Psoas muscle (tissue), 8 donors: Measurements from ENCODE around the gene MANEAL. TPM values are rescaled to one million over a fixed set of nuclear protein-coding genes. Genes with fewer than 3 reads are reported as not detected.

Experiments
- ATAC-seq, 4 donors: fragments of 200-7000 bp; cut with Tn5 transposase; one replicate each; pipeline ENCODE4 v1.9.1; 2020; ENCODE audit warnings: moderate library complexity in 3 of 4, mild to moderate bottlenecking in 2 of 4
- DNase-seq, 2 donors: peaks; one replicate each; pipeline ENCODE4 v3.0.0-alpha.2; 2020
- H3K27ac ChIP-seq: fragments of 200-600 bp; one replicate; pipeline ENCODE4 v1.8.0; 2022
- H3K27me3 ChIP-seq, 3 donors: fragments of 200-600 bp in 1 of 3; one replicate each; pipeline versions ENCODE4 v1.6.1 to v1.8.0; 2013 to 2022; ENCODE audit warnings: low read length in 2 of 3, mild to moderate bottlenecking in 2 of 3, moderate library complexity in 1 of 3; ENCODE audit not compliant: insufficient read depth in 3 of 3
- H3K36me3 ChIP-seq, 2 donors: fragments of 200-600 bp in 1 of 2; one replicate each; pipeline versions ENCODE4 v1.6.1 to v1.8.0; 2013 to 2022; ENCODE audit warnings: low read depth in 1 of 2, mild to moderate bottlenecking in 1 of 2, moderate library complexity in 1 of 2; ENCODE audit not compliant: insufficient read depth in 1 of 2
- H3K4me1 ChIP-seq: fragments of 200-600 bp; one replicate; pipeline ENCODE4 v1.8.0; 2022
- H3K4me3 ChIP-seq: fragments of 200-600 bp; one replicate; pipeline ENCODE4 v1.8.0; 2022; ENCODE audit warnings: mild to moderate bottlenecking
- H3K9me3 ChIP-seq: fragments of 200-600 bp; one replicate; pipeline ENCODE4 v1.8.0; 2022
- WGBS, 3 donors: extraction: QIAGEN DNeasy Blood & Tissue Kit; methylation state at CpG; one replicate each; pipeline versions ENCODE4 v1.1.6 to v1.1.7; 2013; 5-methylcytosine and 5-hydroxymethylcytosine counted together
- intact Hi-C, 2 donors: fragments of 100-400 bp; cut with DNase I; formaldehyde crosslinking; loops; one replicate each; pipeline versions ENCODE4 v1.11.0 to v1.14.2; 2022
- polyA plus RNA-seq, 3 donors: library from polyadenylated mRNA; stranded (reverse); fragments of 200-250 nt; gene quantifications; one replicate each; pipeline ENCODE4 v1.2.3, GENCODE V29; 2013
- total RNA-seq, 4 donors: library from RNA; stranded (reverse); fragmentation: NEBNext Ultra II Directional in 2 of 4; extraction: Animal tissue kit (Norgen Biotek cat#: 25700) in 2 of 4; gene quantifications; one replicate each; pipeline versions ENCODE4 v1.2.1 to v1.2.4, GENCODE V29; 2021 to 2023
- TF ChIP-seq, protein P1 (sequence below): fragments of 200-600 bp; IDR thresholded peaks from one replicate; pipeline ENCODE4 v1.8.0; 2022; ENCODE audit warnings: antibody characterized with exemption
- donor health status: healthy with polysubstance abuse.
- donor health status: DM: no; HTN: no; CAD: no; lungs with moderate emphysema.
- donor health status: Bipolar disorder and iron deficiency.
- donor health status: healthy.
- donor health status: DM: yes; HTN: yes; CAD: no.
- donor health status: DM: no; HTN: no; CAD: no.
- donor health status: DM: no; HTN: no; CAD: no.
- donor health status: DM: yes; HTN: yes; CAD: no.

Gene MANEAL
- total and polyA plus RNA-seq, 7 donors: 2.1 to 4.3 (median 3.4) TPM

- peaks cover 0 to 5% of the 10 kb centered on the region in 2 donors for H3K36me3 ChIP-seq
- TF ChIP-seq, protein P1, sequence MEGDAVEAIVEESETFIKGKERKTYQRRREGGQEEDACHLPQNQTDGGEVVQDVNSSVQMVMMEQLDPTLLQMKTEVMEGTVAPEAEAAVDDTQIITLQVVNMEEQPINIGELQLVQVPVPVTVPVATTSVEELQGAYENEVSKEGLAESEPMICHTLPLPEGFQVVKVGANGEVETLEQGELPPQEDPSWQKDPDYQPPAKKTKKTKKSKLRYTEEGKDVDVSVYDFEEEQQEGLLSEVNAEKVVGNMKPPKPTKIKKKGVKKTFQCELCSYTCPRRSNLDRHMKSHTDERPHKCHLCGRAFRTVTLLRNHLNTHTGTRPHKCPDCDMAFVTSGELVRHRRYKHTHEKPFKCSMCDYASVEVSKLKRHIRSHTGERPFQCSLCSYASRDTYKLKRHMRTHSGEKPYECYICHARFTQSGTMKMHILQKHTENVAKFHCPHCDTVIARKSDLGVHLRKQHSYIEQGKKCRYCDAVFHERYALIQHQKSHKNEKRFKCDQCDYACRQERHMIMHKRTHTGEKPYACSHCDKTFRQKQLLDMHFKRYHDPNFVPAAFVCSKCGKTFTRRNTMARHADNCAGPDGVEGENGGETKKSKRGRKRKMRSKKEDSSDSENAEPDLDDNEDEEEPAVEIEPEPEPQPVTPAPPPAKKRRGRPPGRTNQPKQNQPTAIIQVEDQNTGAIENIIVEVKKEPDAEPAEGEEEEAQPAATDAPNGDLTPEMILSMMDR: no peak
- intact Hi-C loops: no loop called here
- ATAC-seq (no peak), DNase-seq (no peak)
- 63 to 76% (median 67%) methylated on average over 4 of the region's 4 CpGs for WGBS, 3 donors
- H3K4me3 ChIP-seq: no peak overlapping the region
- no peaks in the 10 kb centered on the region for H3K27me3 ChIP-seq
- H3K9me3 ChIP-seq: no peaks in the 10 kb centered on the region
- peaks cover 18% of the 10 kb centered on the region for H3K4me1 ChIP-seq
- no peak overlapping the region for H3K27ac ChIP-seq
Observed at GRCh38 chr1:37846647-37847339, 53.1 kb downstream of the MANEAL start.

DNA sequence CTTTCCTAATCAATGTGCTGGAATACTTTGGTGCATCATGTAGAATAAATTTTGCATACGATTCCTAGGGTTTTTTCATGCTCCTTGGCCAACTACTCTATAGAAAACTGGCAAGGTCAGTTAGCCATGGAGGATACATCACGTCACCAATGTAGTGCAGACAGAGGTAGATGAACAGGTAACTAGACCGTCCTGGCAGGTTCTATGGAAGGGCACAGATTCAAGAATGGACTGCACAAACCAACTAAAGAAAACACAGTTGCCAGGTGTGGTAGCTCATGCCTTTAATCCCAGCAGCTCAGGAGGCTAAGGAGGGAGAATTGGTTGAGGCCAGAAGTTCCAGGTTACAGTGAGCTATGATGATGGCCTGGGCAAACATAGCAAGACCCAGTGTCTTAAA lies 55.8 kb downstream of the MANEAL start:
- H3K4me3 ChIP-seq: no peak overlapping the region
- intact Hi-C loops: no loop called here
- no peak overlapping the region for H3K27ac ChIP-seq
- DNase-seq: no peak
- H3K27me3 ChIP-seq: no peaks in the 10 kb centered on the region
- H3K4me1 ChIP-seq: peaks cover 18% of the 10 kb centered on the region
- TF ChIP-seq, protein P1: no peak
- H3K36me3 ChIP-seq: peaks cover 0 to 16% of the 10 kb centered on the region in 2 donors
- no peaks in the 10 kb centered on the region for H3K9me3 ChIP-seq
- ATAC-seq: no peak
- 94 to 97% (median 95%) methylated on average over 3 of the region's 3 CpGs for WGBS, 3 donors

DNA sequence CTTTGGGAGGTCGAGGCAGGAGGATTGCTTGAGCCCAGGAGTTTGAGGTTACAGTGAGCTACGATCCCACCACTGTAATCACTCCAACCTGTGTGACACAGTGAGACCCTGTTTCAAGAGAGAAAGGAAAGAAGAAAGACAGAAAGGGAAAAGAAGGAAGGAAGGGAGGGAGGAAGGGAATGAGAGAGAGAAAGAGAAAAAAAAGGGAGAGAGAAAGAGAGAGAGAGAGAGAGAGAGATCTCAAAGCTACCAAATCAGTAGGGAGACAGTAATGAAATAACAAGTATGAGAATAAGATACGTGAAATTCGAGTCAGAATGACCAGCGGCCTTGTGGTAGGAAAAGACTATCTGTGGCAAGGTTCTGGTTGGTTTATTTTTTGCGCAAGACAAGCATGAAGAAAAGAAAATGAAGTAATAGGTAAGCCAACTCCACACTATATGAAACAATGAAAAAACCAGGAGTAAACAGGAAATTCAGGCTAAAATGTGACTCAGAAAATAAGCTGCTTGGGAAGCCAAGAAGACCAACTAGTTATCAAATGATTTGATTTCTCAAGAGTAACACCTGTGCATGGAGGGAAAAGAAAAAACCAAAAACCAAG lies 56.8 kb downstream of the MANEAL start:
- H3K4me3 ChIP-seq: no peak overlapping the region
- no peak for DNase-seq
- H3K36me3 ChIP-seq: peaks cover 0 to 25% of the 10 kb centered on the region in 2 donors
- intact Hi-C loops: loop anchor here in 1 of 2 donors (10.0 kb wide), 1 partner anchor 156 kb away; the partner anchor contains the start of gene CDCA8
- H3K27me3 ChIP-seq: no peaks in the 10 kb centered on the region
- no peaks in the 10 kb centered on the region for H3K9me3 ChIP-seq
- TF ChIP-seq, protein P1: no peak
- ATAC-seq: no peak
- peaks cover 20% of the 10 kb centered on the region for H3K4me1 ChIP-seq
- 73 to 87% (median 76%) methylated on average over 6 of the region's 6 CpGs for WGBS, 3 donors
- peak overlapping the region; percentile 54 for H3K27ac ChIP-seq

Other genes with a start within 250 kb of the MANEAL start
- 10 to 100 TPM in 1 of 4 donors, 1 to 10 TPM in 3; 8.1 to 11.9 (median 9.3) TPM for gene SNIP1, start 239.6 kb upstream of the MANEAL start, total RNA-seq
- 1 to 10 TPM; 4.1 to 8.0 (median 7.4) TPM for gene SNIP1, start 239.6 kb upstream of the MANEAL start, polyA plus RNA-seq
- gene DNALI1, start 236.9 kb upstream of the MANEAL start, total RNA-seq: 1 to 10 TPM; 1.2 to 2.0 (median 1.3) TPM
- gene DNALI1, start 236.9 kb upstream of the MANEAL start, polyA plus RNA-seq: 1 to 10 TPM in 2 of 3 donors, under 1 TPM in 1; 0.82 to 2.1 (median 1.1) TPM
- gene GNL2, start 197.9 kb upstream of the MANEAL start, total RNA-seq: 10 to 100 TPM; 29.6 to 52.3 (median 49.5) TPM
- 100 to 1,000 TPM in 1 of 3 donors, 10 to 100 TPM in 2; 48.2 to 104 (median 58.9) TPM for gene GNL2, start 197.9 kb upstream of the MANEAL start, polyA plus RNA-seq
- gene RSPO1, start 159.0 kb upstream of the MANEAL start, total RNA-seq: not detected
- gene RSPO1, start 159.0 kb upstream of the MANEAL start, polyA plus RNA-seq: under 1 TPM in 1 of 3 donors, not detected in 2; 0.01 TPM
- gene CDCA8, start 101.3 kb upstream of the MANEAL start, total RNA-seq: under 1 TPM; 0.10 to 0.67 (median 0.14) TPM
- gene CDCA8, start 101.3 kb upstream of the MANEAL start, polyA plus RNA-seq: under 1 TPM; 0.23 to 0.78 (median 0.66) TPM
- gene EPHA10, start 28.7 kb upstream of the MANEAL start, total RNA-seq: not detected
- gene EPHA10, start 28.7 kb upstream of the MANEAL start, polyA plus RNA-seq: under 1 TPM in 1 of 3 donors, not detected in 2; 0.05 TPM
- 10 to 100 TPM; 26.6 to 32.1 (median 28.1) TPM for gene C1orf122, start 13.9 kb downstream of the MANEAL start, total RNA-seq
- gene C1orf122, start 13.9 kb downstream of the MANEAL start, polyA plus RNA-seq: 100 to 1,000 TPM in 1 of 3 donors, 10 to 100 TPM in 2; 52.2 to 109 (median 73.6) TPM
- gene YRDC, start 14.4 kb downstream of the MANEAL start, total RNA-seq: 10 to 100 TPM in 2 of 4 donors, 1 to 10 TPM in 2; 3.4 to 12.5 (median 10.2) TPM
- 10 to 100 TPM; 11.3 to 36.0 (median 13.4) TPM for gene YRDC, start 14.4 kb downstream of the MANEAL start, polyA plus RNA-seq
- gene MTF1, start 65.7 kb downstream of the MANEAL start, total RNA-seq: 10 to 100 TPM; 13.3 to 18.8 (median 14.0) TPM
- gene MTF1, start 65.7 kb downstream of the MANEAL start, polyA plus RNA-seq: 10 to 100 TPM in 1 of 3 donors, 1 to 10 TPM in 2; 3.1 to 20.2 (median 6.0) TPM
- gene INPP5B, start 153.2 kb downstream of the MANEAL start, total RNA-seq: 10 to 100 TPM in 2 of 4 donors, 1 to 10 TPM in 2; 6.7 to 12.8 (median 9.3) TPM
- 1 to 10 TPM; 3.8 to 6.6 (median 4.5) TPM for gene INPP5B, start 153.2 kb downstream of the MANEAL start, polyA plus RNA-seq
- gene SF3A3, start 196.2 kb downstream of the MANEAL start, total RNA-seq: 10 to 100 TPM; 20.0 to 45.4 (median 35.0) TPM
- gene SF3A3, start 196.2 kb downstream of the MANEAL start, polyA plus RNA-seq: 10 to 100 TPM; 13.0 to 35.0 (median 30.0) TPM
- gene FHL3, start 211.7 kb downstream of the MANEAL start, total RNA-seq: 1,000 to 10,000 TPM in 1 of 4 donors, 100 to 1,000 TPM in 3; 236 to 1,187 (median 448) TPM
- gene FHL3, start 211.7 kb downstream of the MANEAL start, polyA plus RNA-seq: 100 to 1,000 TPM in 2 of 3 donors, 10 to 100 TPM in 1; 41.6 to 905 (median 582) TPM
- gene UTP11, start 218.9 kb downstream of the MANEAL start, total RNA-seq: 100 to 1,000 TPM in 3 of 4 donors, 10 to 100 TPM in 1; 65.2 to 210 (median 131) TPM
- 100 to 1,000 TPM in 2 of 3 donors, 10 to 100 TPM in 1; 91.7 to 253 (median 163) TPM for gene UTP11, start 218.9 kb downstream of the MANEAL start, polyA plus RNA-seq